ENCODE results near the gene GET3. TPM values are rescaled to one million over a fixed set of nuclear protein-coding genes. Genes with fewer than 3 reads are reported as not detected.

GET3 gene
- total RNA-seq (2021), result 104 to 110 TPM (median 104 TPM) in 3 replicates
- Bru-seq, nascent RNA, result percentile 63 among the genes with signal in this experiment
- long read RNA-seq, experiment 1, transcript ASNA1-201 (7 exons, 1,280 nt), result major isoform, 302 of 331 reads
- long read RNA-seq, experiment 1, partial matches to known transcripts, result 7 of 331 reads
- long read RNA-seq, experiment 1, other reads (novel, unspliced or antisense), result 20 of 331 reads
- long read RNA-seq, experiment 2, transcript ASNA1-201 (7 exons, 1,280 nt), result major isoform, 103 of 147 reads
- long read RNA-seq, experiment 2, partial matches to known transcripts, result 22 of 147 reads
- long read RNA-seq, experiment 2, other reads (novel, unspliced or antisense), result 21 of 147 reads
- long read RNA-seq, experiment 3, transcript ASNA1-201 (7 exons, 1,280 nt), result major isoform, 50 of 66 reads
- long read RNA-seq, experiment 3, partial matches to known transcripts, result 10 of 66 reads
- long read RNA-seq, experiment 3, other reads (novel, unspliced or antisense), result 6 of 66 reads

DNA sequence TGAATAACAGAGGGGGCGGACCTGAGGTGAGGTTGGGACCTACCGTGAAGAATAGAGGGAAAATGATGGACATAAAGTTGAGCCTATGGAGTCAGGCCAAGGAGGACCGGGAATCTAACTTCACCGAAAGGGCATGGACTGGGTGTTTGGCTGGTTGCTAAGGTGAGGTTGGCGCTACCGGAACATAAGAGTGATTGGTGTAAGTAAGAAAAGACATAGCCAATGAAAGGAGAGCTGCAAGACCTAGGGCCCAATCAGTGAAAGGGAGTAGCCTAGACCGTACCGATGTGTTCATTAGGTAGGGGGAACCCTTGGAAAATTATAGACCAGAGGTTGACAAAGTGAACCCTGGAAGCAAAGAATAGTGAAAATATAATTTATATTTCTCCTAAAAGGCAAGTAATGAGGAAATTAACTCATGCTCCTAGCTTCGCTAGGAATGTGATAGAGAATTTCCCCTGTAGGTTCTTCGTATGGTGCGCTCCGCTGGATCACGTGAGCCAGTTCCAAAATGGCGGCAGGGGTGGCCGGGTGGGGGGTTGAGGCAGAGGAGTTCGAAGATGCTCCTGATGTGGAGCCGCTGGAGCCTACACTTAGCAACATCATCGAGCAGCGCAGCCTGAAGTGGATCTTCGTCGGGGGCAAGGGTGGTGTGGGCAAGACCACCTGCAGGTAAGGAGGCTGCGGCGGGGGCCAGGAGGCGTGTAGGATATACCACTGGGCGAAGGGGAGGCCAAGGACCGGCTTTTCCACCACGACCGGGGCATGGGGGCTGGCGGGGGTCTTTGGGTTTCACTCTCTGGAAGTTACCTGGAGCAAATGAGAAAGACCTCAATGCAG, at the start of gene GET3:
TSS of gene GET3 (plus strand) at position 503 of the 840 bp plus-strand sequence. CDS start at position 512, 9 bp downstream.
- Mint-ChIP-seq H3K4me1 (peaks cover 25% of the 10 kb centered on the region), H3K36me3 (peaks cover 17% of the 10 kb centered on the region), H3K4me3 (peak within 1 kb of the TSS; percentile 100), H3K27ac (peak within 1 kb of the TSS; percentile 99), H3K9me3 (no peaks in the 10 kb centered on the region), H3K27me3 (ENCODE audit: low read depth) (no peaks in the 10 kb centered on the region; the same call in 1 of the 2 replicates)
- DNase-seq (ENCODE audit: low spot score) (peak; percentile 89), ATAC-seq (peak; percentile 93)
- POLR2A ChIA-PET, result interaction anchor here (0.6 to 5.3 kb wide), 6 partner anchors 14 to 153 kb away, joined by 3 to 44 read pairs (median 4); partner anchors contain the start of genes DNASE2 and TNPO2
- CTCF ChIA-PET, result interaction anchor here (0.5 to 1.8 kb wide), 17 partner anchors 14 to 925 kb away, joined by 3 to 17 read pairs (median 4); partner anchors contain the start of genes BEST2 and HOOK2
- TF ChIP-seq ZMAT4 (CRISPR knock-in tag; IDR thresholded peaks at IDR 0.05) (peak; percentile 57; the same call in 1 of the 2 replicates), ATF6 (CRISPR knock-in tag; IDR thresholded peaks at IDR 0.05) (no peak), E2F4 (CRISPR knock-in tag; IDR thresholded peaks at IDR 0.05; ENCODE audit: borderline replicate concordance, low read depth) (no peak), NFE2L1 (CRISPR knock-in tag; IDR thresholded peaks at IDR 0.05) (no peak), USF1 (CRISPR knock-in tag; IDR thresholded peaks at IDR 0.05) (peak; percentile 99), USF2 (CRISPR knock-in tag; IDR thresholded peaks at IDR 0.05) (peak; percentile 99), ZNF416 (CRISPR knock-in tag; IDR thresholded peaks at IDR 0.05) (no peak; the same call in 1 of the 2 replicates), RORB (CRISPR knock-in tag; IDR thresholded peaks at IDR 0.05) (no peak), ZNF121 (CRISPR knock-in tag; IDR thresholded peaks at IDR 0.05) (no peak), NFYB (CRISPR knock-in tag; conservative IDR thresholded peaks at IDR 0.05; ENCODE audit: low read depth) (peak; percentile 84), ETV6 (CRISPR knock-in tag; IDR thresholded peaks at IDR 0.05) (peak; percentile 57; the same call in 1 of the 2 replicates), TCF7 (CRISPR knock-in tag; IDR thresholded peaks at IDR 0.05; ENCODE audit: low read depth) (no peak), ELF4 (CRISPR knock-in tag; IDR thresholded peaks at IDR 0.05; ENCODE audit: low read depth) (no peak), ARID4B (CRISPR knock-in tag; IDR thresholded peaks at IDR 0.05; ENCODE audit: borderline replicate concordance) (peak; percentile 54; the same call in 1 of the 2 replicates), FOXK1 (CRISPR knock-in tag; IDR thresholded peaks at IDR 0.05) (peak; percentile 16; the same call in 1 of the 2 replicates)
- TF ChIP-seq, protein P1, sequence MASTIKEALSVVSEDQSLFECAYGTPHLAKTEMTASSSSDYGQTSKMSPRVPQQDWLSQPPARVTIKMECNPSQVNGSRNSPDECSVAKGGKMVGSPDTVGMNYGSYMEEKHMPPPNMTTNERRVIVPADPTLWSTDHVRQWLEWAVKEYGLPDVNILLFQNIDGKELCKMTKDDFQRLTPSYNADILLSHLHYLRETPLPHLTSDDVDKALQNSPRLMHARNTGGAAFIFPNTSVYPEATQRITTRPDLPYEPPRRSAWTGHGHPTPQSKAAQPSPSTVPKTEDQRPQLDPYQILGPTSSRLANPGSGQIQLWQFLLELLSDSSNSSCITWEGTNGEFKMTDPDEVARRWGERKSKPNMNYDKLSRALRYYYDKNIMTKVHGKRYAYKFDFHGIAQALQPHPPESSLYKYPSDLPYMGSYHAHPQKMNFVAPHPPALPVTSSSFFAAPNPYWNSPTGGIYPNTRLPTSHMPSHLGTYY (CRISPR knock-in tag; IDR thresholded peaks at IDR 0.05), result 0 out of 2 replicates have a peak, but pooled peaks have one; percentile 62
- TF ChIP-seq, protein P2, sequence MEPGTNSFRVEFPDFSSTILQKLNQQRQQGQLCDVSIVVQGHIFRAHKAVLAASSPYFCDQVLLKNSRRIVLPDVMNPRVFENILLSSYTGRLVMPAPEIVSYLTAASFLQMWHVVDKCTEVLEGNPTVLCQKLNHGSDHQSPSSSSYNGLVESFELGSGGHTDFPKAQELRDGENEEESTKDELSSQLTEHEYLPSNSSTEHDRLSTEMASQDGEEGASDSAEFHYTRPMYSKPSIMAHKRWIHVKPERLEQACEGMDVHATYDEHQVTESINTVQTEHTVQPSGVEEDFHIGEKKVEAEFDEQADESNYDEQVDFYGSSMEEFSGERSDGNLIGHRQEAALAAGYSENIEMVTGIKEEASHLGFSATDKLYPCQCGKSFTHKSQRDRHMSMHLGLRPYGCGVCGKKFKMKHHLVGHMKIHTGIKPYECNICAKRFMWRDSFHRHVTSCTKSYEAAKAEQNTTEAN (CRISPR knock-in tag; IDR thresholded peaks at IDR 0.05), result no peak
